MCF 10A (cell line): ENCODE data around the gene CHD5. TPM values are rescaled to one million over a fixed set of nuclear protein-coding genes. Genes with fewer than 3 reads are reported as not detected.

Experiments
- BruUV-seq: library from RNA; stranded (reverse); fragments of 400-500 nt; replicated peaks from 2 replicates; lab custom pipeline; 2021; lab: Mats Ljungman, UMichigan
- CTCF ChIA-PET: fragments of 300-600 bp; sonication (Branson Sonifier 250); formaldehyde crosslinking; extraction: SDS; loops from one replicate; lab custom pipeline; 2021; ENCODE audit warnings: antibody characterized with exemption, inconsistent platforms; lab: Yijun Ruan, JAX
- POLR2A ChIA-PET: fragments of 300-600, 350-650 bp; sonication (Branson Sonifier 250); formaldehyde crosslinking; extraction: SDS; loops from one replicate; lab custom pipeline; 2020; ENCODE audit warnings: antibody characterized with exemption, inconsistent platforms; lab: Yijun Ruan, JAX
- DNase-seq: peaks from one replicate; pipeline ENCODE4 v3.0.0-alpha.2; 2018; ENCODE audit not compliant: unreplicated experiment
- H3K27ac Mint-ChIP-seq: one replicate; pipeline ENCODE4 v1.8.0; 2022; ENCODE audit warnings: mild to moderate bottlenecking, low read depth, mixed read lengths; ENCODE audit not compliant: unreplicated experiment
- H3K27me3 Mint-ChIP-seq: one replicate; pipeline ENCODE4 v1.8.0; 2022; ENCODE audit warnings: mixed read lengths; ENCODE audit not compliant: insufficient read depth, unreplicated experiment
- H3K36me3 Mint-ChIP-seq: one replicate; pipeline ENCODE4 v1.8.0; 2022; ENCODE audit warnings: mild to moderate bottlenecking, moderate library complexity, mixed read lengths; ENCODE audit not compliant: insufficient read depth, unreplicated experiment
- H3K4me1 Mint-ChIP-seq: one replicate; pipeline ENCODE4 v1.8.0; 2022; ENCODE audit warnings: mixed read lengths; ENCODE audit not compliant: insufficient read depth, unreplicated experiment
- H3K4me3 Mint-ChIP-seq: one replicate; pipeline ENCODE4 v1.8.0; 2022; ENCODE audit warnings: mild to moderate bottlenecking, moderate library complexity, mixed read lengths; ENCODE audit not compliant: unreplicated experiment
- H3K9me3 Mint-ChIP-seq: one replicate; pipeline ENCODE4 v1.8.0; 2022; ENCODE audit warnings: mixed read lengths; ENCODE audit not compliant: unreplicated experiment
- CTCF ChIP-seq: fragments of 200-600 bp; IDR thresholded peaks from one replicate; pipeline ENCODE4 v1.8.0; 2022; ENCODE audit warnings: antibody characterized with exemption, mild to moderate bottlenecking; ENCODE audit not compliant: unreplicated experiment
- intact Hi-C: fragments of 100-400 bp; cut with micrococcal nuclease; formaldehyde crosslinking; loops from 2 replicates; pipeline ENCODE4 v1.14.1; 2022
- total RNA-seq: library from RNA; stranded (reverse); gene quantifications from 2 replicates; pipeline ENCODE4 v1.2.3, GENCODE V29; 2022

The CHD5 gene
- total RNA-seq, 1 experiment from 2014 or later = 0.07 TPM

GRCh38 chr1:6085666-6086065 lies 94.5 kb downstream of the CHD5 start:
- intact Hi-C loops = no loop called here
- no peak for DNase-seq
- H3K27ac Mint-ChIP-seq = no peak overlapping the region
- POLR2A ChIA-PET = no interaction called here
- no TSS peak for BruUV-seq
- H3K9me3 Mint-ChIP-seq = no peaks in the 10 kb centered on the region
- no peaks in the 10 kb centered on the region for H3K4me1 Mint-ChIP-seq
- CTCF ChIA-PET = interaction anchor here (0.6 kb wide), 1 partner anchor 474 kb away, joined by 3 read pairs; no protein-coding TSS in a partner anchor
- H3K4me3 Mint-ChIP-seq = no peak overlapping the region
- no peak for TF ChIP-seq CTCF
- H3K27me3 Mint-ChIP-seq = peaks cover under 1% of the 10 kb centered on the region
- peaks cover 6% of the 10 kb centered on the region for H3K36me3 Mint-ChIP-seq

- ChIA-PET POLR2A (no interaction called here), CTCF (interaction anchor here (0.6 kb wide), 2 partner anchors 44 to 475 kb away, joined by 3 read pairs; no protein-coding TSS in a partner anchor)
- no peaks in the 10 kb centered on the region for H3K27me3 Mint-ChIP-seq
- H3K36me3 Mint-ChIP-seq = peaks cover 6% of the 10 kb centered on the region
- BruUV-seq = no TSS peak
- TF ChIP-seq CTCF = no peak
- H3K27ac Mint-ChIP-seq = no peak overlapping the region
- no peaks in the 10 kb centered on the region for H3K9me3 Mint-ChIP-seq
- no peaks in the 10 kb centered on the region for H3K4me1 Mint-ChIP-seq
- H3K4me3 Mint-ChIP-seq = no peak overlapping the region
- intact Hi-C loops = no loop called here
- DNase-seq = no peak
These were observed 95.2 kb downstream of the CHD5 start for GRCh38 chr1:6084781-6085495.

- H3K4me3 Mint-ChIP-seq = no peak overlapping the region
- CTCF ChIA-PET = interaction anchor here (0.7 to 1.1 kb wide), 2 partner anchors 16 to 50 kb away, joined by 3 to 7 read pairs; no protein-coding TSS in a partner anchor
These were observed 96.2 kb downstream of the CHD5 start for GRCh38 chr1:6083801-6084446.

More at GRCh38 chr1:6083801-6084446, 96.2 kb downstream of the CHD5 start:
- no peak for TF ChIP-seq CTCF
- Mint-ChIP-seq H3K27me3 (no peaks in the 10 kb centered on the region), H3K27ac (no peak overlapping the region), H3K4me1 (no peaks in the 10 kb centered on the region), H3K9me3 (no peaks in the 10 kb centered on the region), H3K36me3 (peaks cover 6% of the 10 kb centered on the region)
- no TSS peak for BruUV-seq
- POLR2A ChIA-PET = interaction anchor here (1.6 kb wide), 1 partner anchor 9 kb away, joined by 5 read pairs; no protein-coding TSS in a partner anchor
- DNase-seq = no peak
- intact Hi-C loops = no loop called here
